Myocyte (in vitro differentiated cells): ENCODE measurements around the gene FAM124A. TPM values are rescaled to one million over a fixed set of nuclear protein-coding genes. Genes with fewer than 3 reads are reported as not detected.

ENCODE experiments used
- DNase-seq: peaks from one replicate; pipeline ENCODE4 v3.0.0-alpha.2; 2012; ENCODE audit warnings: low read depth
- total RNA-seq: library from RNA; depleted of rRNA; stranded (reverse); fragments of >200 nt; gene quantifications from 2 replicates; pipeline ENCODE4 v1.2.3, GENCODE V29; 2014

The FAM124A gene
- total RNA-seq, 1 donor from 2014 or later: 0.05 TPM

- no peak for DNase-seq
These were observed 111.2 kb downstream of the FAM124A start for GRCh38 chr13:51333421-51333820.

DNA sequence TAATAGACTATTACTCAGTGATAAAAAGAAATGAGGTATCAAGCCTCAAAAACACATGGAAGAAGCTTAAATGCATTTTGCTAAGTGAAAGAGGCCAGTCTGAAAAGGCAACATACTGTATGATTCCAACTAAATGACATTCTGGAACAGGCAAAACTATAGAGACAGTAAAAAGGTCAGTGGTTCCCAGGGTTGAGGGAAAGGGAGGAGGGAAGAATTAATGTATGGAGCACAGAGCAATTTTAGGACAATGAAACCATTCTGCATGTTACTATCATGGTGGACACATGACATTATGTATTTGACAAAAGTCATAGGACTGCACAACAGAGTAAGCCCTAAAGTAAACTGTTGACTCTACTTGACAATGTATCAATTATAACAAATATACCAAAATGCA is 111.6 kb downstream of the FAM124A start:
- DNase-seq: no peak

Other genes with a start within 250 kb of the FAM124A start
- not detected in 2 replicates for gene C13orf42, start 111.1 kb upstream of the FAM124A start, total RNA-seq
- gene SERPINE3, start 117.3 kb downstream of the FAM124A start, total RNA-seq: not detected in 2 replicates
- gene INTS6, start 230.6 kb downstream of the FAM124A start, total RNA-seq: 38.2 and 42.6 TPM in 2 replicates